ENCODE measurements around the gene RNFT2.
A peak's percentile ranks its signal among the peaks of the same experiment; 100 is the strongest.
"Not testable (repeated sequence)": the region's sequence is repeated elsewhere in the genome, so short reads cannot be mapped to it uniquely, and the experiment has no call there.

RNFT2 gene

DNA sequence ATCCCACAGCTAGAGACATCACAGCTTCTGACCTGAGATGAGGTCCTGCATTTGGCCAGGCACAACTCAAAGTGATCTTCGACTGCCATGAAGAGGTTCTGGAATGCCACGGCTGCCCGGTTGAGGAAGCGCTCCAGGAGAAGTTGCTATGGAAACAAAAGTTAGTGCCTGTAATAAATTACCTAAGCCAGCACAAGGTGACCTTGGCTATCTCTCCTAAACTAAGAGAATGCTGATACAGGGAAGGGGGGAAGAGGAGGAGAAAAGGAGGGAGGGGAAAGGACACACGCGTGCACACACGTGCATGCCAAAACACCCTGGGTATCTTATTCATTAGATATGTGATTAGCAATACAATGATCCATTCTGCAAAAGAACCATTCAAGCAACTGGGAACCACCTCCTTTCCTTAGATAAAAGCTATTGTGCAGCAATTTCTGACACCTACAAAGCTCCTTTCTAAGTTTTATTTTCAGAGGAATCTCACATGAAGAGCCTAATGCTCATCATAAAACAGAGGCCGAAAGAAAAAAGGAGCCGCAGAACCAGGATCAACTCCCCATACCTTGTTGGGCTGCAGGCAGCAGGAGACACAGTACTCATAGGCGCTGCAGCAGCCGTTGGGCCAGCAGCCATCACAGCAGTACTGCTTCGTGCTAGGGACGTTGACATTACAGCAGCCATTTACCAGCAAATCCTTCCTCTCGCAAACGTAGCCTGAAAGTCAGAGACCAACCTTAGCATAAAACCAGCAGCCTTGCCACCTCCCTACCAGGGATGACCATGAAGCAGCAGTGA lies 18.2 kb upstream of the RNFT2 start:
- Mint-ChIP-seq H3K9me3 (no peaks in the 10 kb centered on the region), H3K4me3 (no peak overlapping the region), H3K27ac (peak overlapping the region; percentile 23), H3K27me3 (no peaks in the 10 kb centered on the region), H3K4me1 (ENCODE audit: low read depth) (peaks cover 17% of the 10 kb centered on the region), H3K36me3 (ENCODE audit: low read depth) (peaks cover 85% of the 10 kb centered on the region)
- DNase-seq = no peak

DNA sequence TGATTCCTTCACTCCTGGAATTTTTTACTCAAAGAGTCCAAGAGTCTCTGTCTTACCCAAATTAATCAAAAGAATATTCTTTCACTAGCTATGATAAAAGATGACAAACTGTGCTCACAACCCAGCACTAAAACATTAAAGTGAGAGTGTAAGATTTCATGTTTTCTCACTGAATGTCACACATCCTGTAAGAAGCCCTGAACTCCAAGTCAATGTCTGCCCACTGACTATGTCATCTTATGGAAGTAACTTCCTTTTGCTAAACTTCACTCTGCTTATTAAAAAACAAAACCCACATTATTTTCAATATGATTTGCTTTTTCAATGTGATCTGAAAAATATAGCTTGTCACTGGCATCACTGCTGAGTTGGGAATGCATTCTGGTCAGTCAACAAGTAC lies 15.9 kb upstream of the RNFT2 start:
- no peak for DNase-seq
- H3K36me3 Mint-ChIP-seq (ENCODE audit: low read depth) = peaks cover 61% of the 10 kb centered on the region
- no peaks in the 10 kb centered on the region for H3K9me3 Mint-ChIP-seq
- H3K27me3 Mint-ChIP-seq = no peaks in the 10 kb centered on the region
- no peak overlapping the region for H3K4me3 Mint-ChIP-seq
- H3K27ac Mint-ChIP-seq = peak overlapping the region; percentile 31
- peaks cover 23% of the 10 kb centered on the region for H3K4me1 Mint-ChIP-seq (ENCODE audit: low read depth)

GRCh38 chr12:116726694-116727093 lies 11.4 kb upstream of the RNFT2 start:
- Mint-ChIP-seq H3K27me3 (no peaks in the 10 kb centered on the region), H3K27ac (no peak overlapping the region), H3K36me3 (ENCODE audit: low read depth) (peaks cover 40% of the 10 kb centered on the region), H3K4me3 (no peak overlapping the region), H3K9me3 (no peaks in the 10 kb centered on the region), H3K4me1 (ENCODE audit: low read depth) (peaks cover 32% of the 10 kb centered on the region)
- no peak for DNase-seq

DNA sequence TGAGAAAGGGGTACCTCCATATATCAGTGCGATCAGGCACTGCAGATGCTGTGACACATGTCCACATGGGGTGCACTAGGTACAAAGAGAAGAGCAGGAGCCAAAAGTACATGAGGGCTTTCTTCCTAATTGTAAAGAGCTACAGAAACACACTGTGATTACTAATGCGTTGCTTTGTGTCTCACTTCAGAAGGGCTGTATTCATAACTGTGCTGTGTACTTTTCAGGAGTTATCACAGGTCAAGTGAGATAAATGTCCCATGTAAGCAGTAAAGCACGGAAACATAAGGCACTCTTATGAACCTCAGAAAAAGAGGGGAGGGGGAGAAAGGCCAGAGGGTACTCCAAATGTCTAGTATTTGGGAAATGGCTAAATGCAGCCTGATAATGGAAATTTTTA lies 10.9 kb upstream of the RNFT2 start:
- Mint-ChIP-seq H3K27me3 (no peaks in the 10 kb centered on the region), H3K27ac (no peak overlapping the region), H3K36me3 (ENCODE audit: low read depth) (peaks cover 38% of the 10 kb centered on the region), H3K9me3 (no peaks in the 10 kb centered on the region), H3K4me3 (no peak overlapping the region), H3K4me1 (ENCODE audit: low read depth) (peaks cover 31% of the 10 kb centered on the region)
- no peak for DNase-seq

- Mint-ChIP-seq H3K4me3 (no peak overlapping the region), H3K27ac (no peak overlapping the region), H3K9me3 (no peaks in the 10 kb centered on the region), H3K27me3 (no peaks in the 10 kb centered on the region), H3K36me3 (ENCODE audit: low read depth) (peaks cover 36% of the 10 kb centered on the region), H3K4me1 (ENCODE audit: low read depth) (peaks cover 28% of the 10 kb centered on the region)
- DNase-seq = no peak
Observed at GRCh38 chr12:116727891-116728290, 10.2 kb upstream of the RNFT2 start.

DNA sequence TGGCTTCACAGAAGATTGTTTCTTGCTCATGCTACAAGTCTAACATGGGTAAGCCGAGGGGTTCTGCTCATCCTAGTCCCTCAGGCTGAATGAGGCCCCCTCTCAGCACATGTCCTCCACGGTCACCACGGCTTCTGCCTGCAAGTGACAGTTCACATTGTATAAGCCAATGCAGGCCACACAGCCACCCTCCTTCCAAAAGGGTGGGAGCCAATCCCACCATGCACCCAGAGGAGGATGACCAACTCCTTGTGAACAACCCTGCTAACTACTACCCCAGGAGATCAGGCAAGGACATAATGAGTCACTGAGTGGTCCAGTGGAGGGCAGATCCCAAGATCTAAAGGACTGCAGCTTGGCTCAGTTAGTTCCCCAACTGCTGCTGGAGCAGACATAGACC lies 6.3 kb upstream of the RNFT2 start:
- Mint-ChIP-seq H3K4me1 (ENCODE audit: low read depth) (peaks cover 46% of the 10 kb centered on the region), H3K36me3 (ENCODE audit: low read depth) (peaks cover 51% of the 10 kb centered on the region), H3K27ac (no peak overlapping the region), H3K9me3 (no peaks in the 10 kb centered on the region), H3K27me3 (no peaks in the 10 kb centered on the region), H3K4me3 (no peak overlapping the region)
- no peak for DNase-seq

DNA sequence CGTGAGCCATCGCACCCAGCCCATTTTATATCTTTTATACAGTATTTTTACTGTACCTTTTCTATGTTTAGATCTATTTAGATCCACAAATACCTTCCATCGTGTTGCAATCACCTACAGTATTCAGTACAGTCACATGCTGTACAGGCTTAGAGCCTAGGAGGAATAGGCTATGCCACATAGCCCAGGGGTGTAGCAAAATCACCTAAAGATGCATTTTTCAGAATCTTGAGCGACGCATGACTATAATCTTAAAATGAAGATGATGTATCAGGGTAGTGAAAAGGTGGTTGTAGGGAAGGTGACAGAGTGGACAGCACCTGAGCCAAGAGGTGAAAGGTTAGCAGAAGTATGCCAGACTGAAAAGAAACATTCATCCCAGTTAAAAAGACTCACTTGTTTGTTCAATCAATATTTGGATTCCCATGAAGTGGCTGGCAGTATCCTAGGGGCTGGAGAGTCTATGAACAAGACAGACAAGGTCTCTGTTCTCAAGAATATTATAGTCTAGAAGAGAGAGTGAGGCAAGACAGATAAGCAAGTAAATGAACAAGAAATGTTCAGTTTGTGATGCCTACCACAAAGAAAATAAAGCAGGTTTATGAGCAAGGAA lies 3.9 kb upstream of the RNFT2 start:
- Mint-ChIP-seq H3K9me3 (no peaks in the 10 kb centered on the region), H3K27ac (no peak overlapping the region), H3K36me3 (ENCODE audit: low read depth) (peaks cover 49% of the 10 kb centered on the region), H3K4me3 (no peak overlapping the region), H3K27me3 (no peaks in the 10 kb centered on the region), H3K4me1 (ENCODE audit: low read depth) (peaks cover 48% of the 10 kb centered on the region)
- DNase-seq = no peak

DNA sequence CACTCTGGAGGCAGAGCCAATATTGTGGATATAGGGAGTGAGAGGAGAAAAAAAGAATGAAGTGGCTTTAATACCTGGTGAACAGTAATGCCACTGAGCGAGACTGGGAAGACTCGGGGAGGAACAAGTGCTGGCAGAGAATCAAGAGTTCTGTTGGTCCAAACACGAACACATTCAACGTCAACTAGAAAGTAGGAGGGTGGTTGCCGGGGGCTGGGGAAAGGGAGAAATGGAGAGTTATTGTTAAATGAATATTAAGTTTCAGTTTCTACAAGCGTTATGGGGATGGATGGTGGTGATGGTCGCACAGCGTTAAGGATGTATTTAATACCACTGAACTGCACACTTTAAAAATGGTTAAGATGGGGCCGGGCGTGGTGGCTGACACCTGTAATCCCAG lies 3.0 kb upstream of the RNFT2 start:
- Mint-ChIP-seq H3K4me1 (ENCODE audit: low read depth) (peaks cover 45% of the 10 kb centered on the region), H3K27me3 (no peaks in the 10 kb centered on the region), H3K9me3 (no peaks in the 10 kb centered on the region), H3K4me3 (no peak overlapping the region), H3K27ac (no peak overlapping the region), H3K36me3 (ENCODE audit: low read depth) (peaks cover 45% of the 10 kb centered on the region)
- DNase-seq = no peak

GRCh38 chr12:116735951-116736599 lies 2.0 kb upstream of the RNFT2 start:
- DNase-seq = no peak
- peaks cover 40% of the 10 kb centered on the region for H3K36me3 Mint-ChIP-seq (ENCODE audit: low read depth)
- H3K4me3 Mint-ChIP-seq = peak overlapping the region; percentile 90
- peak overlapping the region; percentile 40 for H3K27ac Mint-ChIP-seq
- H3K9me3 Mint-ChIP-seq = no peaks in the 10 kb centered on the region
- peaks cover 45% of the 10 kb centered on the region for H3K4me1 Mint-ChIP-seq (ENCODE audit: low read depth)
- H3K27me3 Mint-ChIP-seq = no peaks in the 10 kb centered on the region

GRCh38 chr12:116736962-116737773 lies 947 bp upstream of the RNFT2 start:
- Mint-ChIP-seq H3K4me3 (peak overlapping the region; percentile 90), H3K27ac (peak overlapping the region; percentile 80), H3K36me3 (ENCODE audit: low read depth) (peaks cover 38% of the 10 kb centered on the region), H3K9me3 (no peaks in the 10 kb centered on the region), H3K4me1 (ENCODE audit: low read depth) (peaks cover 42% of the 10 kb centered on the region), H3K27me3 (no peaks in the 10 kb centered on the region)
- DNase-seq = no peak

DNA sequence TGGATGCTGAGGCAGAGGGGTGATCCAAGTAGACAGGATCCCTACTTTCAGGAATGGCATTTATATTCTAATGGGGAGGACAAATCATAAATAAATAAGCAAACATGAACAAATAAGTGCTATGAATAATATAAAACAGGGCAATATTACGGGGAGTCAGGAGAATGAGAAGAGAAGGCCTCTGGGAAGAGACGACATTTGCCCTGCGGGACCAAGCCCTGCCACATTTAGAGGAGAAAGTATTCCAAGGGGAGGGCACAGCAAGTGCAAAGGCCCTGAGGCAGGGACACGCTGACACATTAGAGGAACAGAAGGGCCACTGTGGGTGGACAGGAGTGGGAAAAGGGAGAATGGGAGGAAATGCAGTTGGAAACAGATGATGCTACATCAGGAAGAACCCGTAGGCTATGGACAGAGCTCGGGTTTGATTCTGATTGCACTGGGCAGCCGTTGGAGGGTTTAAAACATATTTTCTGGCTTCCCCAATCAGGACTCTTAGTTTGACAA lies 1.3 kb downstream of the RNFT2 start:
- Mint-ChIP-seq H3K36me3 (ENCODE audit: low read depth) (peaks cover 29% of the 10 kb centered on the region), H3K27me3 (no peaks in the 10 kb centered on the region), H3K9me3 (no peaks in the 10 kb centered on the region), H3K27ac (no peak overlapping the region), H3K4me3 (peak overlapping the region; percentile 90), H3K4me1 (ENCODE audit: low read depth) (peaks cover 30% of the 10 kb centered on the region)
- no peak for DNase-seq

DNA sequence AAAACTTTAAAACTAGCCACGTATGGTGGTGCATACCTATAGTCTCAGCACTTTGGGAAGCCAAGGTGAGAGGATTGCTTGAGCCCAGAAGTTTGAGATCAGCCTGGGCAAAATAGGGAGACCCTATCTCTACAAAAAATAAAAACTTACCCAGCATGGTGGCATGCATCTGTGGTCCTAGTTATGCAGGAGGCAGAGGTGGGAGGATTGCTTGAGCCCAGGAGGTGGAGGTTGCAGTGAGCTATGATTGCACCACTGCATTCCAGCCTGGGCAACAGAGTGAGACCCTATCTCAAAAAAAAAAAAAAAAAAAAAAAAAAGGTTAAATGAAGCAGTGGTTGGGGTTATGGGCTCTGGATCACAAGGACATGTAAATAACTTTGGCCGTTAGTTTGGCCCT lies 4.7 kb downstream of the RNFT2 start:
- not testable (repeated sequence) for DNase-seq, H3K27me3 Mint-ChIP-seq, H3K4me3 Mint-ChIP-seq, H3K27ac Mint-ChIP-seq, H3K9me3 Mint-ChIP-seq
- H3K36me3 Mint-ChIP-seq (ENCODE audit: low read depth) = peaks cover 16% of the 10 kb centered on the region
- H3K4me1 Mint-ChIP-seq (ENCODE audit: low read depth) = peaks cover 13% of the 10 kb centered on the region

GRCh38 chr12:116744766-116745165 lies 6.7 kb downstream of the RNFT2 start:
- H3K9me3 Mint-ChIP-seq = no peaks in the 10 kb centered on the region
- H3K4me1 Mint-ChIP-seq (ENCODE audit: low read depth) = no peaks in the 10 kb centered on the region
- no peak for DNase-seq
- H3K36me3 Mint-ChIP-seq (ENCODE audit: low read depth) = peaks cover 12% of the 10 kb centered on the region
- no peak overlapping the region for H3K4me3 Mint-ChIP-seq
- H3K27ac Mint-ChIP-seq = no peak overlapping the region
- H3K27me3 Mint-ChIP-seq = no peaks in the 10 kb centered on the region

- no peak overlapping the region for H3K4me3 Mint-ChIP-seq
- DNase-seq = no peak
- H3K4me1 Mint-ChIP-seq (ENCODE audit: low read depth) = no peaks in the 10 kb centered on the region
- H3K9me3 Mint-ChIP-seq = no peaks in the 10 kb centered on the region
- no peaks in the 10 kb centered on the region for H3K27me3 Mint-ChIP-seq
- H3K36me3 Mint-ChIP-seq (ENCODE audit: low read depth) = peaks cover 12% of the 10 kb centered on the region
- no peak overlapping the region for H3K27ac Mint-ChIP-seq
Observed at GRCh38 chr12:116745554-116745953, 7.4 kb downstream of the RNFT2 start.
